ENCODE data around the gene DPYSL5. TPM values are rescaled to one million over a fixed set of nuclear protein-coding genes. Genes with fewer than 3 reads are reported as not detected.

DPYSL5 gene
- total and polyA plus RNA-seq, 2 donors (not counting 1 experiment from before 2014, with no cell fraction given): not detected

- no peaks in the 10 kb centered on the region for H3K4me1 ChIP-seq (ENCODE audit: control insufficient read depth, extremely low read depth, insufficient read depth, low read length)
- no peak overlapping the region for H3K9ac ChIP-seq (ENCODE audit: insufficient read depth, low read length)
- no peaks in the 10 kb centered on the region for H4K20me1 ChIP-seq (ENCODE audit: control insufficient read depth, extremely low read depth, insufficient read depth, low read length)
- H3K79me2 ChIP-seq (ENCODE audit: control insufficient read depth, insufficient read depth, low read length): no peaks in the 10 kb centered on the region
- no peak overlapping the region for H3K27ac ChIP-seq (ENCODE audit: insufficient read depth, low read length)
- H3K4me3 ChIP-seq (replicated peaks in 1 of 4; ENCODE audit: control extremely low read depth in 1 of 4, insufficient read depth in 1 of 4, low read depth in 3 of 4, low read length in 4 of 4): no peak overlapping the region
- TF ChIP-seq CTCF (conservative IDR thresholded peaks at IDR 0.05 in 1 of 2, IDR thresholded peaks at IDR 0.05 in 1 of 2; ENCODE audit: low read depth in 1 of 2, low read length in 2 of 2) (no peak), EZH2 (IDR thresholded peaks at IDR 0.05; ENCODE audit: low read length, missing control alignments) (no peak)
- no peak overlapping the region for H2AFZ ChIP-seq (ENCODE audit: low read length)
- no peak for DNase-seq (ENCODE audit: low read depth in 2 of 2)
- H3K27me3 ChIP-seq (ENCODE audit: control insufficient read depth, insufficient read depth, low read length): peaks cover 4% of the 10 kb centered on the region
- no peak overlapping the region for H3K4me2 ChIP-seq (ENCODE audit: extremely low read depth, insufficient read depth, low read length)
- H3K9me3 ChIP-seq (ENCODE audit: control insufficient read depth, insufficient read depth, low read depth, low read length): no peaks in the 10 kb centered on the region
- no peaks in the 10 kb centered on the region for H3K36me3 ChIP-seq (ENCODE audit: control insufficient read depth, insufficient read depth, low read length)
These were observed 42.5 kb downstream of the DPYSL5 start for GRCh38 chr2:26890341-26891000.

- Histone ChIP-seq H3K9ac (ENCODE audit: insufficient read depth, low read length) (no peak overlapping the region), H3K27ac (ENCODE audit: insufficient read depth, low read length) (no peak overlapping the region)
These were observed 44.2 kb downstream of the DPYSL5 start for GRCh38 chr2:26892133-26892532.

GRCh38 chr2:26892922-26893524, 45.1 kb downstream of the DPYSL5 start:
- Histone ChIP-seq H3K9ac (ENCODE audit: insufficient read depth, low read length) (no peak overlapping the region), H3K27me3 (ENCODE audit: control insufficient read depth, insufficient read depth, low read length) (peaks cover 4% of the 10 kb centered on the region), H3K36me3 (ENCODE audit: control insufficient read depth, insufficient read depth, low read length) (no peaks in the 10 kb centered on the region), H3K4me3 (replicated peaks in 1 of 4; ENCODE audit: control extremely low read depth in 1 of 4, insufficient read depth in 1 of 4, low read depth in 3 of 4, low read length in 4 of 4) (no peak overlapping the region), H3K79me2 (ENCODE audit: control insufficient read depth, insufficient read depth, low read length) (no peaks in the 10 kb centered on the region), H4K20me1 (ENCODE audit: control insufficient read depth, extremely low read depth, insufficient read depth, low read length) (no peaks in the 10 kb centered on the region), H3K4me1 (ENCODE audit: control insufficient read depth, extremely low read depth, insufficient read depth, low read length) (no peaks in the 10 kb centered on the region), H2AFZ (ENCODE audit: low read length) (no peak overlapping the region), H3K4me2 (ENCODE audit: extremely low read depth, insufficient read depth, low read length) (no peak overlapping the region), H3K27ac (ENCODE audit: insufficient read depth, low read length) (no peak overlapping the region), H3K9me3 (ENCODE audit: control insufficient read depth, insufficient read depth, low read depth, low read length) (no peaks in the 10 kb centered on the region)
- no peak for DNase-seq (ENCODE audit: low read depth in 2 of 2)
- TF ChIP-seq CTCF (conservative IDR thresholded peaks at IDR 0.05 in 1 of 2, IDR thresholded peaks at IDR 0.05 in 1 of 2; ENCODE audit: low read depth in 1 of 2, low read length in 2 of 2): no peak
- no peak for TF ChIP-seq EZH2 (IDR thresholded peaks at IDR 0.05; ENCODE audit: low read length, missing control alignments)

More at GRCh38 chr2:26892133-26892532, 44.2 kb downstream of the DPYSL5 start:
- H3K4me3 ChIP-seq (replicated peaks in 1 of 4; ENCODE audit: control extremely low read depth in 1 of 4, insufficient read depth in 1 of 4, low read depth in 3 of 4, low read length in 4 of 4): no peak overlapping the region
- TF ChIP-seq EZH2 (IDR thresholded peaks at IDR 0.05; ENCODE audit: low read length, missing control alignments) (no peak), CTCF (conservative IDR thresholded peaks at IDR 0.05 in 1 of 2, IDR thresholded peaks at IDR 0.05 in 1 of 2; ENCODE audit: low read depth in 1 of 2, low read length in 2 of 2) (no peak)
- H3K36me3 ChIP-seq (ENCODE audit: control insufficient read depth, insufficient read depth, low read length): no peaks in the 10 kb centered on the region
- H3K27me3 ChIP-seq (ENCODE audit: control insufficient read depth, insufficient read depth, low read length): no peaks in the 10 kb centered on the region
- no peak overlapping the region for H3K4me2 ChIP-seq (ENCODE audit: extremely low read depth, insufficient read depth, low read length)
- H3K9me3 ChIP-seq (ENCODE audit: control insufficient read depth, insufficient read depth, low read depth, low read length): no peaks in the 10 kb centered on the region
- no peaks in the 10 kb centered on the region for H3K79me2 ChIP-seq (ENCODE audit: control insufficient read depth, insufficient read depth, low read length)
- H4K20me1 ChIP-seq (ENCODE audit: control insufficient read depth, extremely low read depth, insufficient read depth, low read length): no peaks in the 10 kb centered on the region
- no peaks in the 10 kb centered on the region for H3K4me1 ChIP-seq (ENCODE audit: control insufficient read depth, extremely low read depth, insufficient read depth, low read length)
- no peak for DNase-seq (ENCODE audit: low read depth in 2 of 2)
- no peak overlapping the region for H2AFZ ChIP-seq (ENCODE audit: low read length)
